Right renal cortex interstitium (tissue), 3 donors: ENCODE results near the gene ZNF285. TPM values are rescaled to one million over a fixed set of nuclear protein-coding genes. Genes with fewer than 3 reads are reported as not detected.

Source experiments
- polyA plus RNA-seq, 3 donors: library from polyadenylated mRNA; unstranded; fragments of 120-200 nt; gene quantifications; one replicate each; pipeline ENCODE4 v1.2.1, GENCODE V29; 2013; ENCODE audit not compliant: insufficient read length in 3 of 3

ZNF285 gene
- polyA plus RNA-seq, 3 donors, result 10.7 to 13.6 (median 13.0) TPM

Other genes with a start within 250 kb of the ZNF285 start
- 10 to 100 TPM; 28.4 to 31.2 (median 30.0) TPM for gene ZNF226, start 236.5 kb downstream of the ZNF285 start, polyA plus RNA-seq
- 10 to 100 TPM; 26.7 to 29.8 (median 29.8) TPM for gene ZNF227, start 189.1 kb downstream of the ZNF285 start, polyA plus RNA-seq
- 1 to 10 TPM; 6.4 to 7.3 (median 7.3) TPM for gene ZNF233, start 141.7 kb downstream of the ZNF285 start, polyA plus RNA-seq
- 10 to 100 TPM; 12.5 to 14.6 (median 13.2) TPM for gene ZNF235, start 96.6 kb downstream of the ZNF285 start, polyA plus RNA-seq
- gene ZNF112, start 44.9 kb downstream of the ZNF285 start, polyA plus RNA-seq, result 10 to 100 TPM; 13.1 to 15.8 (median 14.3) TPM
- gene ZNF229, start 46.9 kb upstream of the ZNF285 start, polyA plus RNA-seq, result 10 to 100 TPM; 13.6 to 16.3 (median 15.7) TPM
- 10 to 100 TPM; 15.2 to 16.9 (median 16.3) TPM for gene ZNF180, start 98.9 kb upstream of the ZNF285 start, polyA plus RNA-seq
- not detected for gene CEACAM20, start 128.1 kb upstream of the ZNF285 start, polyA plus RNA-seq
- 1 to 10 TPM in 2 of 3 donors, under 1 TPM in 1; 0.97 to 1.5 (median 1.3) TPM for gene IGSF23, start 212.0 kb upstream of the ZNF285 start, polyA plus RNA-seq
- 10 to 100 TPM; 26.1 to 31.6 (median 31.1) TPM for gene PVR, start 242.3 kb upstream of the ZNF285 start, polyA plus RNA-seq